Epithelial cell of esophagus (primary cell): ENCODE results near the gene MPV17L2.
A peak's percentile ranks its signal among the peaks of the same experiment; 100 is the strongest.

Source experiments
- DNase-seq: peaks from one replicate; pipeline ENCODE4 v3.0.0; 2010; ENCODE audit warnings: low read depth
- H3K4me3 ChIP-seq: 2 replicates; pipeline ENCODE4 v1.5.1; 2011; ENCODE audit warnings: mild to moderate bottlenecking, low read length, control low read depth
- TF ChIP-seq, protein P1 (sequence below): IDR thresholded peaks from 2 replicates; pipeline ENCODE4 v1.5.1; 2011; ENCODE audit warnings: low read depth, mild to moderate bottlenecking, low read length, control low read depth, inconsistent platforms; ENCODE audit not compliant: insufficient read depth; ENCODE audit errors: missing control alignments

The MPV17L2 gene

DNA sequence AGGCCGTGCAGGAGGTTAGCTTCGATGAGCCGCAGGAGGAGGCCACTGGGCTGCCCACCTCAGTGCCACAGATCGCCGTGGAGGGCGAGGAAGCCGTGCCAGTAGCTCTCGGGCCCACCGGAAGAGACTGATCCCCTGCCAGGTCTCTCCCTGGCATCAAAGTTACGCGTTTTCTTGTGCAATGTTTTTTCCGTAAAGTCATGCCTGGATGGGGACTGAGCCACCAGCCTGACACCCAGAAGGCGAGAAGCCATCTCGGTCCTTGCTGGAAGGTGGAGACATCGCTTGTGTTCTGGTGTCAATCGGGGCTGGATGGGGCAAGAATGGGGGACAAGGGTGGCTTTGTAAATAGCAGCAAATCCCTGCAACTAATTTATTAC lies 43.4 kb upstream of the MPV17L2 start:
- TF ChIP-seq, protein P1, sequence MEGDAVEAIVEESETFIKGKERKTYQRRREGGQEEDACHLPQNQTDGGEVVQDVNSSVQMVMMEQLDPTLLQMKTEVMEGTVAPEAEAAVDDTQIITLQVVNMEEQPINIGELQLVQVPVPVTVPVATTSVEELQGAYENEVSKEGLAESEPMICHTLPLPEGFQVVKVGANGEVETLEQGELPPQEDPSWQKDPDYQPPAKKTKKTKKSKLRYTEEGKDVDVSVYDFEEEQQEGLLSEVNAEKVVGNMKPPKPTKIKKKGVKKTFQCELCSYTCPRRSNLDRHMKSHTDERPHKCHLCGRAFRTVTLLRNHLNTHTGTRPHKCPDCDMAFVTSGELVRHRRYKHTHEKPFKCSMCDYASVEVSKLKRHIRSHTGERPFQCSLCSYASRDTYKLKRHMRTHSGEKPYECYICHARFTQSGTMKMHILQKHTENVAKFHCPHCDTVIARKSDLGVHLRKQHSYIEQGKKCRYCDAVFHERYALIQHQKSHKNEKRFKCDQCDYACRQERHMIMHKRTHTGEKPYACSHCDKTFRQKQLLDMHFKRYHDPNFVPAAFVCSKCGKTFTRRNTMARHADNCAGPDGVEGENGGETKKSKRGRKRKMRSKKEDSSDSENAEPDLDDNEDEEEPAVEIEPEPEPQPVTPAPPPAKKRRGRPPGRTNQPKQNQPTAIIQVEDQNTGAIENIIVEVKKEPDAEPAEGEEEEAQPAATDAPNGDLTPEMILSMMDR, result no peak
- no peak overlapping the region for H3K4me3 ChIP-seq
- DNase-seq, result no peak

DNA sequence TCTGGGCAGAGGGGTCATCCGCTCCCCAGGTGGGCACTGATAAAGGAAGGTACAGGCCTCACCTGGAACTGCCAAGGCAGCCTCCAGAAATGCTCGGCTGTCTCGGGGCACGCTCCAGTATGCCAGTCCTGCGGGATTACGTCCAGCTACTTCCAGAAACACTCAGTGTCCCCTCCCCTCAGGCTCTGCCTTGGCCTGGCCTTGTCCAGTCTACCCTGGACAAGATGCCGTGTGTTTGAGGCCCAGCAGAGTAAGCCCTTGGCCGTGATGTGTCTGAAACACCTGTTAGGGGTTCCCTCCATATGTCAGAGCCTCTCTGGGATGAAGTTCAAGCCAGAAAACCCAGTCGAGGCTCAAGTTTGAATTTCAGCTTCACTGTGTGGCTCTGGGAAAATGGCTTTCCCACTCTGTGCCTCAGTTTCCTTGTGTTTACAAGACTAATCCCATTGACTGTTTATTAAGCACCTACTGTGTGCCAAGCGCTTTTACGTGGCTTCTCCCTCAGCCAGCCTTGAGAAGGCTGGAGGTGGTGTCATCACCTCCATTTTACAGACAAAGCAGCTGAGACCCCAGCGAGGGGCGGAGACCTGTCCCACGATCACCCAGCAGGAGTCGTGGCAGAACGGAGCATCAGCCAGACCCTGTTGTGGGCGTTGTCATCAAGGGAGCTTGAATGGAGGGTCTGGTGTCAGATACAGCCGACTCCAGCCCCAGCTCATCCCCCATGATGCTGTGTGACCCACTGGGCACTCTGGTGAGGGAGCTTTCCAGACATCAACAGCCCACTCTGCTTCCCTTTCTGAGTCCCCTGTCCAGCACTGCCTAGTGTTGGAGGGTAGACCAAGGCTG lies 42.0 kb upstream of the MPV17L2 start:
- DNase-seq, result no peak
- TF ChIP-seq, protein P1, result no peak

DNA sequence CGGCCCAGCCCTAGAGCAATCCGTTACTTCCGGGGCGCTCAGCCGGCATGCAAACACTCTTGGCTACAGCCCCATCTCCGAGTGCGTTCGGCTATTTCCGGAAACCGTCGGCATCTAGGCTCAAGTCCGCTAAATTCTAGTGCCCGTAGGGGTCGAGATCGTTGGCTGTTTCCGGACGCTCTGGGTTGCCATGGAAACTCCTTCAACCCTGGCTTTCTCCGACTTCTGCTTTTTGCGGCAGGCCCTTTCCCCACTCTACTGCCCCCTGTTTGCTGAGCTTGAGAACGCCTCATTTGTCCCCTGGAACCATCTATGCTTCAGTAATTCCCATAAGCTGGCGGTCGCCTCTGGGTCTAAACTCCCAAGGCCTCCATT lies 40.6 kb upstream of the MPV17L2 start:
- peak; percentile 92 for DNase-seq
- TF ChIP-seq, protein P1, result peak; percentile 63
- H3K4me3 ChIP-seq, result peak overlapping the region; percentile 82

More for the DNA sequence above, 42.0 kb upstream of the MPV17L2 start:
- H3K4me3 ChIP-seq, result no peak overlapping the region

DNA sequence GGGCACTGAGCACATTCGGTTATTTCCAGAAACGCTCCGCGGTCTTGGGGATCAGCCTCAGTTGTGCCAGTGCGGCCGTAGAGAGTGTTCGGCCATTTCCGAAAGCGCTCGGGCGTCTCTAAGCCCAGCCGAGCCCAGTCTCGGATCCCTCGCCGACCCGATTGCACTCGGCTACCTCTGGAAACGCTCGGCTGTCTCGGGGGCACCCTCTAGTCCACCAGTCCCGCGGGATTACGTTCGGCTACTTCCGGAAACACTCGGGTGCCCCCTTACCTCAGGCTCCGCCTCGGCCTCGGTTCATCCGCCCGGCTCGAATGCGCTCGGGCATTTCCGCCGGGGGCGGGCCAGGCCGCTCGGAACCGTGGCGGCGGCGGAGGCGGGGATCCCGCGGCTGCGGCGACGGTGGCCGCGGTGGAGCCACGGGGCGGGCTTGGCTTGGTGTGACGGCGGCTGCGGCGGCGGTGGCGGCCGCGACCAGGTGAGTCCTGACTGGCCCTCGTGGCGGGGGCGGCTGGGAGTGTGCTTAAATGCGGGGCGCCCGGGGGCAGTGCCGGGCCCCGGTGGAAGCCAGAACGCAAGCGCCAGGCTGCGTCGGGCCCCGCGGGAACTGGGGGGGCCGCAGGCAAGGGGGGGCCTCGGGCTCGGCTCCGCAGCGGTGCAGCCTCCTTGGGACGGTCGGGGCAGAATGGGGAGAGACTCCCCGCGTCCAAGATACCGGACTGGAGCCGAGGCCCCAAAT lies 40.0 kb upstream of the MPV17L2 start, which contains the start of gene PIK3R2:
PIK3R2 (plus strand) TSS at position 347 of the 739 bp plus-strand sequence. CDS start 2,717 bp downstream, outside the sequence.
- peak; percentile 99 for DNase-seq
- H3K4me3 ChIP-seq, result peak within 1 kb of the TSS; percentile 82
- TF ChIP-seq, protein P1, result no peak

DNA sequence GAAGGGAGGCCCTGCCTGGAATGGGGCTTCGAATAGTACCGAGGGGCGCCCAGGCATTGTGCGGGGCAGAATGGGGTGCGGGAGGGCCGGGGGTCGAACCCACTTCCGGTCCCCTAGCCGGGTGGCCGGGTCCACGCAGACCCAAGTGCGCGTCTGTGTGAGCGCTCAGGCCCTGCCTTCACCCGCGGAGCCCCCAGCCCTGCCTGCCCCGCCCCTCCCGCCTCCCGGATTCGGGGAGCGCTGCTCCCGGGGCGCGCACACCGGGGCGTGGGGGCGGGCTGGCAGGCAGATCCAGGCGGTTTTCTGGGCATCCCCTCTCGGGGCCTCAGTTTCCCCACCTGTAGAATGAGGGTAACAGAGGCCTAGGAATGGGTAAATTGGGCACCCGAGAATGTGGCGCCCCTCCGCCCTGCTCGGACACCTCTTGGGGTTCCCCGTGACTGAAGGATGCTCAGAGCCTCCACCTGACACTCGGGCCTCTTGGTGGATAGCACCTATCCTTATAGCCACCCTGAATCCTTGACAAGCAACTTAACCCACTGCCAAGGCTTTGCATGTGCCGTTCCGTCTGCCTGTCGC lies 39.4 kb upstream of the MPV17L2 start:
- DNase-seq, result no peak
- TF ChIP-seq, protein P1, result no peak

DNA sequence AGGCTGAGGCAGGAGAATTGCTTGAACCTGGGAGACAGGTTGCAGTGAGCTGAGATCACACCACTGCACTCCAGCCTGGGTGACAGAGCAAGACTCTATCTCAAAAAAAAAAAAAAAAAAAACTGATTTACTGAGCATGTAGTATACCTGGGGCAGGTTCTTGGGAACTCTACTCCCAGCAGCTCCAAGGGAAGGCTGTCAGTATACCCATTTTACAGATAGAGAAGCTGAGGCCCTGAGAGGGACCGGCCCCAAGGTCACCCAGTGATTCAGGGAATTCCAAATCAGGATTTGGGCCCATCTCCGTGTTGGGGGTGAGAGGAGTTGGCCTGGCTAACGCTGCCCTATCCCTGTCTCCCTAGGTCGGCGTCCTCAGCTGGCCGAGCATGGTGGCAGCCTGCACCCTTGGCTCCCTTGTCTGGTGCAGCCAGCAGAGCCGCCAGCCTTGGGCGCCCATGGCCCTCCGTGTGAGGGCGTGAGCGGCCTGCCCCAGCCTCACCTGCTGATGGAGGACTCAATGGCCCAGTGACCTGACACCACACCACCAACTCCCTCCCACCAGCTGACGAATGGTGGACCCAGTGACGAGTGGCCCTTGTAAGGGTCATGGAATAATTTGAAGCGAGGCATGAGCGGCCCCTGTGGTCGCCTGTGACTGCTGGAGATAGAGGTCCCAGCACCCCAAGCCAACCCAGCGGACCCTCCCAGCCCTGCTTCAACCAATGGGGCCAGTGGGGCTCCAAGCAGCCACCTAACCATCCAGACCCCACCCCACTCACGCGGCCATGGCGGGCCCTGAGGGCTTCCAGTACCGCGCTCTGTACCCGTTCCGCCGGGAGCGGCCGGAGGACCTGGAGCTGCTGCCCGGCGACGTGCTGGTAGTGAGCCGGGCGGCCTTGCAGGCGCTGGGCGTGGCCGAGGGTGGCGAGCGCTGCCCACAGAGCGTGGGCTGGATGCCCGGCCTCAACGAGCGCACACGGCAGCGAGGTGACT lies 37.6 kb upstream of the MPV17L2 start:
- DNase-seq, result no peak

More for the DNA sequence above, 39.4 kb upstream of the MPV17L2 start:
- H3K4me3 ChIP-seq, result peak overlapping the region; percentile 82

More for the DNA sequence above, 37.6 kb upstream of the MPV17L2 start:
- H3K4me3 ChIP-seq, result no peak overlapping the region
- TF ChIP-seq, protein P1, result no peak
